AG04449 (cell line): ENCODE data around the gene PCDHA10.
"Not testable (repeated sequence)": the region's sequence is repeated elsewhere in the genome, so short reads cannot be mapped to it uniquely, and the experiment has no call there.

Experiments used
- CTCF ChIA-PET: fragments of 350-600 bp; formaldehyde crosslinking; extraction: SDS; loops from one replicate; lab custom pipeline; 2021; ENCODE audit warnings: antibody characterized with exemption; lab: Yijun Ruan, JAX
- POLR2A ChIA-PET: fragments of 400-600, 350-600 bp; formaldehyde crosslinking; extraction: SDS; loops from one replicate; lab custom pipeline; 2020; ENCODE audit warnings: antibody characterized with exemption, inconsistent platforms; lab: Yijun Ruan, JAX
- DNase-seq: peaks from one replicate; pipeline ENCODE4 v3.0.0-alpha.2; 2010; ENCODE audit warnings: low read depth, low spot score
- H3K4me3 ChIP-seq: 2 replicates; pipeline ENCODE4 v1.5.1; 2011; ENCODE audit warnings: low read depth, mild to moderate bottlenecking, control low read depth, low read length
- TF ChIP-seq, protein P1 (sequence below): IDR thresholded peaks from one replicate; pipeline ENCODE4 v1.5.1; 2011; ENCODE audit warnings: mild to moderate bottlenecking, moderate library complexity, low read length, control low read depth, inconsistent platforms; ENCODE audit not compliant: insufficient read depth; ENCODE audit errors: missing control alignments

Gene PCDHA10

DNA sequence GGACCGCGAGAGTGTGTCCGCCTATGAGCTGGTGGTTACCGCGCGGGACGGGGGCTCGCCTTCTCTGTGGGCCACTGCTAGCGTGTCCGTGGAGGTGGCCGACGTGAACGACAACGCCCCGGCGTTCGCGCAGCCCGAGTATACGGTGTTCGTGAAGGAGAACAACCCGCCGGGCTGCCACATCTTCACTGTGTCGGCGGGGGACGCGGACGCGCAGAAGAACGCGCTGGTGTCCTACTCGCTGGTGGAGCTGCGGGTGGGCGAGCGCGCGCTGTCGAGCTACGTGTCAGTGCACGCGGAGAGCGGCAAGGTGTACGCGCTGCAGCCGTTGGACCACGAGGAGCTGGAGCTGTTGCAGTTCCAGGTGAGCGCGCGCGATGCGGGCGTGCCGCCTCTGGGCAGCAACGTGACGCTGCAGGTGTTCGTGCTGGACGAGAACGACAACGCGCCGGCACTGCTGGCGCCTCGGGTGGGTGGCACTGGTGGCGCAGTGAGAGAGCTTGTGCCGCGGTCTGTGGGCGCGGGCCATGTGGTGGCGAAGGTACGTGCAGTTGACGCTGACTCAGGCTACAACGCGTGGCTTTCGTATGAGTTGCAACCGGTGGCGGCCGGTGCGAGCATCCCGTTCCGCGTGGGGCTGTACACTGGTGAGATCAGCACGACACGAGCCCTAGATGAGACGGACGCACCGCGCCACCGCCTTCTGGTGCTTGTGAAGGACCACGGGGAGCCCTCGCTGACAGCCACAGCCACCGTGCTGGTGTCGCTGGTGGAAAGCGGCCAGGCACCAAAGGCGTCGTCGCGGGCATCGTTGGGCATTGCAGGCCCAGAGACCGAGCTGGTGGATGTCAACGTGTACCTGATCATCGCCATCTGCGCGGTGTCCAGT lies 19.8 kb upstream of the PCDHA10 start:
- H3K4me3 ChIP-seq = no peak overlapping the region
- CTCF ChIA-PET = no interaction called here
- DNase-seq = no peak
- POLR2A ChIA-PET = no interaction called here
- TF ChIP-seq, protein P1, sequence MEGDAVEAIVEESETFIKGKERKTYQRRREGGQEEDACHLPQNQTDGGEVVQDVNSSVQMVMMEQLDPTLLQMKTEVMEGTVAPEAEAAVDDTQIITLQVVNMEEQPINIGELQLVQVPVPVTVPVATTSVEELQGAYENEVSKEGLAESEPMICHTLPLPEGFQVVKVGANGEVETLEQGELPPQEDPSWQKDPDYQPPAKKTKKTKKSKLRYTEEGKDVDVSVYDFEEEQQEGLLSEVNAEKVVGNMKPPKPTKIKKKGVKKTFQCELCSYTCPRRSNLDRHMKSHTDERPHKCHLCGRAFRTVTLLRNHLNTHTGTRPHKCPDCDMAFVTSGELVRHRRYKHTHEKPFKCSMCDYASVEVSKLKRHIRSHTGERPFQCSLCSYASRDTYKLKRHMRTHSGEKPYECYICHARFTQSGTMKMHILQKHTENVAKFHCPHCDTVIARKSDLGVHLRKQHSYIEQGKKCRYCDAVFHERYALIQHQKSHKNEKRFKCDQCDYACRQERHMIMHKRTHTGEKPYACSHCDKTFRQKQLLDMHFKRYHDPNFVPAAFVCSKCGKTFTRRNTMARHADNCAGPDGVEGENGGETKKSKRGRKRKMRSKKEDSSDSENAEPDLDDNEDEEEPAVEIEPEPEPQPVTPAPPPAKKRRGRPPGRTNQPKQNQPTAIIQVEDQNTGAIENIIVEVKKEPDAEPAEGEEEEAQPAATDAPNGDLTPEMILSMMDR = no peak

DNA sequence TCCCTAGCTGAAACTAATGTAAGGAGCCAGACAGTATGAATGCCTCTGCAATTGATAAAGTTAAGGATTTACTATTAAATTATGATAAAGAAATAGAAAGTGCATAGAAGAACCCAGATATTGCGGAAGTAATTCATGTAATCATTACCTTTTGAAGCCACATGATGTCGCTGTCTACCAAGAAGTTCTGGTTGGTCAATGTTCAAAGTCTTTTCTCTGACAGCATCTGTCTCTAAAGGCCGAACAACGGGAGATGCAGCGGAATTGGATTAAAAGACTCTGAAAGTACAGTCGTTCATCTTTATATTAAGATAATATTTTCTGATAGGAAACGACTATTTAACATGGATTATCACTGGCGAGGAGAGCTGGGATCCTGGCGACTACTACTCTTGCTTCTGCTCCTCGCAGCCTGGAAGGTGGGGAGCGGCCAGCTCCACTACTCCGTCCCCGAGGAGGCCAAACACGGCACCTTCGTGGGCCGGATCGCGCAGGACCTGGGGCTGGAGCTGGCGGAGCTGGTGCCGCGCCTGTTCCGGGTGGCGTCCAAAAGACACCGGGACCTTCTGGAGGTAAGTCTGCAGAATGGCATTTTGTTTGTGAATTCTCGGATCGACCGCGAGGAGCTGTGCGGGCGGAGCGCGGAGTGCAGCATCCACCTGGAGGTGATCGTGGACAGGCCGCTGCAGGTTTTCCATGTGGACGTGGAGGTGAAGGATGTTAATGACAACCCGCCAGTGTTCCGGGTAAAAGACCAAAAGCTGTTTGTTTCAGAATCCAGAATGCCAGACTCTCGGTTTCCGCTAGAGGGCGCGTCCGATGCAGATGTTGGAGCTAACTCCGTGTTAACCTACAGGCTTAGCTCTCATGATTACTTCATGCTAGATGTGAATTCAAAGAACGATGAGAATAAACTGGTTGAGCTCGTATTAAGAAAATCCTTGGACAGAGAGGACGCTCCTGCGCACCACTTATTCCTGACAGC lies 14.4 kb upstream of the PCDHA10 start, which contains the start of gene PCDHA8:
Gene PCDHA8 (plus strand): TSS at position 210 of the 985 bp plus-strand sequence. CDS start 135 bp downstream, at position 345.
- ChIA-PET POLR2A (no interaction called here), CTCF (no interaction called here)
- H3K4me3 ChIP-seq = no peak within 1 kb of the TSS
- DNase-seq = no peak
- TF ChIP-seq, protein P1 = no peak

- ChIA-PET CTCF (no interaction called here), POLR2A (no interaction called here)
- no peak for DNase-seq
- TF ChIP-seq, protein P1 = no peak
- H3K4me3 ChIP-seq = no peak overlapping the region
Observed at GRCh38 chr5:140842798-140843733, 12.6 kb upstream of the PCDHA10 start.

GRCh38 chr5:140848139-140849102 lies 7.3 kb upstream of the PCDHA10 start, which contains the start of gene PCDHA9:
TSS of gene PCDHA9 (plus strand) at chr5:140848382. CDS start at chr5:140848496, 114 bp downstream.
- POLR2A ChIA-PET, CTCF ChIA-PET, H3K4me3 ChIP-seq, DNase-seq: not testable (repeated sequence)

DNA sequence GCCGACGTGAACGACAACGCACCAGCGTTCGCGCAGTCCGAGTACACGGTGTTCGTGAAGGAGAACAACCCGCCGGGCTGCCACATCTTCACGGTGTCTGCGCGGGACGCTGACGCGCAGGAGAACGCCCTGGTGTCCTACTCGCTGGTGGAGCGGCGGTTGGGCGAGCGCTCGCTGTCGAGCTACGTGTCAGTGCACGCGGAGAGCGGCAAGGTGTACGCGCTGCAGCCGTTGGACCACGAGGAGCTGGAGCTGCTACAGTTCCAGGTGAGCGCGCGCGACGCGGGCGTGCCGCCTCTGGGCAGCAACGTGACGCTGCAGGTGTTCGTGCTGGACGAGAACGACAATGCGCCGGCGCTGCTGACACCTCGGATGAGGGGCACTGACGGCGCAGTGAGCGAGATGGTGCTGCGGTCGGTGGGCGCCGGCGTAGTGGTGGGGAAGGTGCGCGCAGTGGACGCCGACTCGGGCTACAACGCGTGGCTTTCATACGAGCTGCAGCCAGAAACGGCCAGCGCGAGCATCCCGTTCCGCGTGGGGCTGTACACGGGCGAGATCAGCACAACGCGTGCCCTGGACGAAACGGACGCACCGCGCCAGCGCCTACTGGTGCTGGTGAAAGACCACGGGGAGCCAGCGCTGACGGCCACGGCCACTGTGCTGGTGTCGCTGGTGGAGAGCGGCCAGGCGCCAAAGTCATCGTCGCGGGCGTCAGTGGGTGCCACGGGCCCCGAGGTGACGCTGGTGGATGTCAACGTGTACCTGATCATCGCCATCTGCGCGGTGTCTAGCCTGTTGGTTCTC lies 5.7 kb upstream of the PCDHA10 start:
- CTCF ChIA-PET, POLR2A ChIA-PET, H3K4me3 ChIP-seq, DNase-seq: not testable (repeated sequence)
